OCI-LY1 (cell line): Measurements from ENCODE around the gene SMIM20.

Experiments
- CTCF ChIP-seq: fragments of 200-600 bp; sonication (generic), shearing (Covaris generic); IDR thresholded peaks from 2 replicates; pipeline ENCODE4 v1.5.1; 2017; ENCODE audit warnings: mild to moderate bottlenecking, antibody characterized with exemption, low read length, moderate library complexity, mixed read lengths
- EZH2 ChIP-seq: fragments of 200-600 bp; sonication (generic), shearing (Covaris generic); IDR thresholded peaks from 2 replicates; pipeline ENCODE4 v1.8.0; 2017; ENCODE audit warnings: borderline replicate concordance, mixed run types, mild to moderate bottlenecking, antibody characterized with exemption, low read length, moderate library complexity, mixed read lengths

DNA sequence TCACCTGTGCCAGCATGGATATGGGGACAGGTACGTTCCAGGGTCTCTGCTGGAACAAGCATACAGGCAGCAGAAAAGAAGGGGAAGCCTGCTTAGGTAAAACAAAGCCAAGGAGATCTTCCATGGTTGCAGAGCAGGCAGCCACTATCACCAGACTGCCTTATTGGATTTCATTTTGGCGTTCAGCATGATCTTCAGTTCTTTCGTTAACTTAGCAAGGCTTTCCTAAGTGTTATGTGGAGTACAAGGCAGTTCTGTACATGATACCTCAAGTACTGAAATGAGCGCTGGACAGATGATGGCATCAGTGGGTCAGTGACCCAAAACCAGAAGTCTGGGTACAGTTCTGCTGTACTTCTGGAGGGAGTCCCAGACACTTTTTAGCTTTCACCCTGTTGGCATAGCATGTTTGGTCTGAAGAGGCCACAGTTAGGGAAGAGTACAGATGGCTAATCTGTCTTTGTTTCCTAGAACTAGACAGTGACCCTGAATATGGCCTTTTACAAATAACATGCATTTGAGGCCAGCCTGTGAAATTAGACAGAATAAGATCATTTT is 8.9 kb downstream of the SMIM20 start:
- no peak for TF ChIP-seq CTCF
- no peak for TF ChIP-seq EZH2
